Measurements from ENCODE around the gene ARX.

- no peak for TF ChIP-seq EZH2 (IDR thresholded peaks at IDR 0.05; ENCODE audit: borderline replicate concordance, insufficient read depth, low read length, poor library complexity, severe bottlenecking)
- no peak for TF ChIP-seq CTCF (IDR thresholded peaks at IDR 0.05; ENCODE audit: poor library complexity, severe bottlenecking)
- no peak for TF ChIP-seq POLR2AphosphoS5 (IDR thresholded peaks at IDR 0.05)
- TF ChIP-seq REST (IDR thresholded peaks at IDR 0.05; ENCODE audit: borderline replicate concordance): no peak
- no peak for TF ChIP-seq EP300 (conservative IDR thresholded peaks at IDR 0.05; ENCODE audit: poor library complexity, severe bottlenecking)
- no peak for TF ChIP-seq RAD21 (conservative IDR thresholded peaks at IDR 0.05)
- no peak for TF ChIP-seq SMC3 (conservative IDR thresholded peaks at IDR 0.05; ENCODE audit: poor library complexity)
- TF ChIP-seq MXI1 (conservative IDR thresholded peaks at IDR 0.05; ENCODE audit: poor library complexity, severe bottlenecking): no peak
Measured at GRCh38 chrX:24961809-24962208, 54.0 kb downstream of the ARX start.

Measured in neural cell (in vitro differentiated cells).